MG63 (cell line): ENCODE data around the gene COX6B1. TPM values are rescaled to one million over a fixed set of nuclear protein-coding genes. Genes with fewer than 3 reads are reported as not detected.
"Not testable (repeated sequence)": the region's sequence is repeated elsewhere in the genome, so short reads cannot be mapped to it uniquely, and the experiment has no call there.

ENCODE experiments used
- DNase-seq: peaks from one replicate; pipeline ENCODE4 v3.0.0-alpha.2; 2020
- H3K27me3 ChIP-seq: fragments of 250-450 bp; sonication (Bioruptor Pico); 2 replicates; pipeline ENCODE4 v1.5.1; 2020; ENCODE audit warnings: mild to moderate bottlenecking, moderate library complexity
- H3K36me3 ChIP-seq: fragments of 250-450 bp; sonication (Bioruptor Pico); 2 replicates; pipeline ENCODE4 v1.5.1; 2020; ENCODE audit warnings: mild to moderate bottlenecking, moderate library complexity
- H3K4me3 ChIP-seq: fragments of 250-450 bp; sonication (Bioruptor Pico); 2 replicates; pipeline ENCODE4 v1.5.1; 2020; ENCODE audit warnings: mild to moderate bottlenecking, moderate library complexity
- H3K9me3 ChIP-seq: fragments of 250-450 bp; sonication (Bioruptor Pico); 2 replicates; pipeline ENCODE4 v1.5.1; 2020; ENCODE audit warnings: mild to moderate bottlenecking, moderate library complexity
- total RNA-seq: library from RNA; depleted of rRNA; stranded (reverse); fragments of >200 nt; shearing (Covaris generic); gene quantifications from 2 replicates; pipeline ENCODE4 v1.2.3, GENCODE V29; 2014; ENCODE audit warnings: low replicate concordance; rRNA removed

COX6B1 gene
- total RNA-seq: 377 and 417 TPM in 2 replicates

GRCh38 chr19:35648017-35648961 is at the start of gene COX6B1:
COX6B1 (plus strand) TSS chr19:35648323; CDS start chr19:35651244, 2,921 bp downstream.
- H3K36me3 ChIP-seq: peaks cover 28% of the 10 kb centered on the region
- peak within 1 kb of the TSS; percentile 77 for H3K4me3 ChIP-seq
- no peaks in the 10 kb centered on the region for H3K9me3 ChIP-seq
- DNase-seq: peak; percentile 98
- no peaks in the 10 kb centered on the region for H3K27me3 ChIP-seq

- Histone ChIP-seq H3K36me3 (no peaks in the 10 kb centered on the region), H3K27me3 (no peaks in the 10 kb centered on the region), H3K9me3 (peaks cover 4% of the 10 kb centered on the region), H3K4me3 (no peak overlapping the region)
- no peak for DNase-seq
Observed at GRCh38 chr19:35601971-35602370, 46.2 kb upstream of the COX6B1 start.

GRCh38 chr19:35604436-35604835 is 43.7 kb upstream of the COX6B1 start:
- H3K27me3 ChIP-seq, DNase-seq, H3K36me3 ChIP-seq, H3K4me3 ChIP-seq: not testable (repeated sequence)
- H3K9me3 ChIP-seq: peaks cover 19% of the 10 kb centered on the region

DNA sequence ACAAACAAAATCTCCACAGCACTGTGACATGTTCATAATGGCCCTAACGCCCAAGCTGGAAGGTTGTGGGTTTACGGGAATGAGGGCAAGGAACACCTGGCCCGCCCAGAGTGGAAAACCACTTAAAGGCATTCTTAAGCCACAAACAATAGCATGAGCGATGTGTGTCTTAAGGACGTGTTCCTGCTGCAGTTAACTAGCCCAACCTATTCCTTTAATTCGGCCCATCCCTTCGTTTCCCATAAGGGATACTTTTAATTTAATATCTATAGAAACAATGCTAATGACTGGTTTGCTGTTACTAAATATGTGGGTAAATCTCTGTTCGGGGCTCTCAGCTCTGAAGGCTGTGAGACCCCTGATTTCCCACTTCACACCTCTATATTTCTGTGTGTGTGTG is 41.0 kb upstream of the COX6B1 start:
- H3K27me3 ChIP-seq, H3K36me3 ChIP-seq, DNase-seq, H3K4me3 ChIP-seq: not testable (repeated sequence)
- peaks cover 19% of the 10 kb centered on the region for H3K9me3 ChIP-seq

DNA sequence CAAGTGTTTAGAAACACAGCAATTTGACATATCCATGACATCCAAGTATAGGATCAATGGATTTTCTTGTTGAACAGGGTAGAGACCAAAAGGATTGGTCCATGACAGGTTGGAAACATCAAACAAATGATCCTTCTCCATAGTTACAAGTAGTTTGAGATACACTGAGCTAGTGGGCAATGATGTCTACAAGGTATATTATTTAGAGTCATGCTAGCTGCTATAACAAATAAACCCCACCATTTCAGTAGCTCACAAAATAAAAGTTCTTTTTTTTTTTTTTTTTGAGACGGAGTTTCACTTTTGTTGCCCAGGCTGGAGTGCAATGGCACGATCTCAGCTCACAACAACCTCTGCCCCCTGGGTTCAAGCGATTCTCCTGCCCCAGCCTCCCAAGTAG is 40.5 kb upstream of the COX6B1 start:
- DNase-seq: no peak
- H3K27me3 ChIP-seq: no peaks in the 10 kb centered on the region
- H3K4me3 ChIP-seq: no peak overlapping the region
- H3K9me3 ChIP-seq: peaks cover 19% of the 10 kb centered on the region
- no peaks in the 10 kb centered on the region for H3K36me3 ChIP-seq

DNA sequence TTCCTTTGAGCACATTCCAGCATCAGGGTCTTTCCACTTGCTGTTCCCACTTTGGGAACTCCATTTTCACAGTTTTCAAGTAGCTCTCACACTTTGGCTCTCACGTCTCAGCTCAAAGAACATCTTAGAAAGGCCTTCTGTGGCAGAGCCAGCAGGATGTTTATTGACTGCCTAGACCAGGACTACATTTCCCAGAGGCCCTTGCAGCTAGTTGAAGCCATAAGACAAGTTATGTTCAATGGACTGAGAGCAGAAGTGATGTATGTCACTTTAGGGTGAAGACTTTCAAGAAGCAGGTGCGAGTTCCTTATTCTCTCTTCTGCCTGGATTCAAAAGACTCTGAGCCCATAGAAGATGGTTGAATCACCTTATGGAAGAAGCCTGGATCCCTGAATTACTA is 39.9 kb upstream of the COX6B1 start:
- Histone ChIP-seq H3K9me3 (peaks cover 19% of the 10 kb centered on the region), H3K27me3 (no peaks in the 10 kb centered on the region), H3K36me3 (no peaks in the 10 kb centered on the region), H3K4me3 (no peak overlapping the region)
- DNase-seq: no peak

- no peak for DNase-seq
- no peak overlapping the region for H3K4me3 ChIP-seq
- H3K27me3 ChIP-seq: no peaks in the 10 kb centered on the region
- peaks cover 19% of the 10 kb centered on the region for H3K9me3 ChIP-seq
- H3K36me3 ChIP-seq: peaks cover 7% of the 10 kb centered on the region; the same call in 1 of the 2 replicates
Observed at GRCh38 chr19:35609851-35610353, 38.2 kb upstream of the COX6B1 start.

DNA sequence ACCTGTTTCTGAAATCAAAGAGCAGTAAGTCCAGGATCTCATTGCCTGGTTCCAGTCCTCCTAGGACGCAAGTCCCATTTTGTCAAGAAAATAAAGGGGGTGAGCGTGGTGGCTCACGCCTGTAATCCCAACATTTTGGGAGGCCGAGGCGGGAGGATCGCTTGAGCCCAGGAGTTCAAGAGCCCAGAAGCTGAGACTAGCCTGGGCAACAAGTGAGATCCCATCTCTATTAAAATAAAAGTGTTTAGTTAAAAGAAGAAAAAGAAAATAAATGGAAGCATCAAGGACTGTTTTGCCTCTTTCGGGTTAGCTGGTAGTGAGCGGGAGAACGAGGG is 35.9 kb upstream of the COX6B1 start:
- no peaks in the 10 kb centered on the region for H3K27me3 ChIP-seq
- H3K4me3 ChIP-seq: peak overlapping the region; percentile 66
- no peak for DNase-seq
- peaks cover 10% of the 10 kb centered on the region; the same call in 1 of the 2 replicates for H3K36me3 ChIP-seq
- H3K9me3 ChIP-seq: peaks cover 13% of the 10 kb centered on the region

DNA sequence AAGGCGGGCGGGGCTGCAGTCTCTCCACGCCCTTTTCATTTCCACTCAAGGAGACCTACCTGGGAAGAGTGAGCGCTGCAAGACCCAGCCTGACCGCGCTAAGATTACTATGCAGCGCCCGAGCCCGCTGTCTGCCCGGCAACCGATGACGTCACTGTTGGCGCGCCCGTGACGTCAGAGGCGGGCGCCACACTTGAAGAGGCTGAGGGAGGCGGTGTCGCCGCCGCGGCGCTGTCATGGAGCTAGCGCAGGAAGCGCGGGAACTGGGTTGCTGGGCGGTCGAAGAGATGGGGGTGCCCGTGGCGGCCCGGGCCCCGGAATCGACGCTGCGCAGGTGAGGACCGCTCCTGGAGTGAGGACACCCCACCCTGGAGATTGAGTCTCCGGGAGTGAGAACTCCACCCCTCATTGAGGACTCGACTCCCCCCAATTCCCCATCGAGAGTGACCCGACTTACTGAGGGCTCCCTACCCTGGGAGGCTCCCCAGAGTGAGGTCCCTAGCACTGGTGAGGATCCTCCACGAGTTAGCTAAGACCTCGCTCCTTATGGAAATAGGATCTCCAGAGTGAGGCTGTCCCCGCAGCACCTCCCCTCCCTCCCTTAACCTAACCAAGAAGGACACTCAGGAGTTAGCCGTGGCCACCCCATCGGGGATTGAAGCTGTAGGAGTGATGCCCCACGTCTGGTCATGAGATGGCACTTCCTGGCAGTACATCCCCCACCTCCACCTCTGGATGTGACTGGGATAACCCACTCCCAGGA is 35.4 kb upstream of the COX6B1 start, which contains the start of gene HAUS5:
Gene HAUS5 (plus strand): TSS at position 177 of the 763 bp plus-strand sequence. CDS start 60 bp downstream, at position 237.
- Histone ChIP-seq H3K4me3 (peak within 1 kb of the TSS; percentile 66), H3K9me3 (peaks cover 8% of the 10 kb centered on the region), H3K36me3 (peaks cover 10% of the 10 kb centered on the region; the same call in 1 of the 2 replicates), H3K27me3 (no peaks in the 10 kb centered on the region)
- peak; percentile 93 for DNase-seq

DNA sequence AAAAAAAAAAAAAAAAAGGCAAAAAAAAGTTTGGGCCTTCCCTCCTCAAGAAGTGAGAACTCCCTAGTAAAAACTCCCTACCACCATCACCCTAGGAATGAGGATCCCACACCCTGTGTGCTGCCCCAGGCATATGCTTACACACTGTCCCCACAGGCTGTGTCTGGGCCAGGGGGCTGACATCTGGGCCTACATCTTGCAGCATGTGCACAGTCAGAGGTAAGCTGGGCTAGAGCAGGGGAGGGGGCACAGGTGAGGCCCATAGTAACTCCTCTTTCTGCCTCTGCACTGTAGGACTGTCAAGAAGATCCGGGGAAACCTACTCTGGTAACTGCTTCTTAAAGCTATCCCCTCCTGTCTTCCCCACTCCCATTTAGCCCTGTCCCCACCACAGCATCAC is 34.5 kb upstream of the COX6B1 start:
- Histone ChIP-seq H3K36me3 (peaks cover 10% of the 10 kb centered on the region; the same call in 1 of the 2 replicates), H3K4me3 (no peak overlapping the region), H3K9me3 (peaks cover 1% of the 10 kb centered on the region; the same call in 1 of the 2 replicates), H3K27me3 (no peaks in the 10 kb centered on the region)
- DNase-seq: no peak

DNA sequence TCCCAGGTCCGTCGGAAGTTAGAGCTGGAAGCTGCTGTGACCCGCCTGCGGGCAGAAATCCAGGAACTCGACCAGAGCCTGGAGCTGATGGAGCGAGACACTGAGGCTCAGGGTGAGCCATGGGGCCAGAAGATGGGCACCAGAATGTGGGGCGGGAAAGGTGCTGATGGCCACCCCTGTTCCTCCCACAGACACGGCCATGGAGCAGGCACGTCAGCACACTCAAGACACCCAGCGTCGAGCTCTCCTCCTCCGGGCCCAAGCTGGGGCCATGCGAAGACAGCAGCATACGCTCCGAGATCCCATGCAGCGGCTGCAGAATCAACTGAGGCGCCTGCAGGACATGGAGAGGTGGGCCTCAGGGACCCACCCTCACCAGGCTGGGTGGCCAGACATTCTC is 33.1 kb upstream of the COX6B1 start:
- no peaks in the 10 kb centered on the region for H3K9me3 ChIP-seq
- peaks cover 10% of the 10 kb centered on the region; the same call in 1 of the 2 replicates for H3K36me3 ChIP-seq
- no peaks in the 10 kb centered on the region for H3K27me3 ChIP-seq
- no peak overlapping the region for H3K4me3 ChIP-seq
- no peak for DNase-seq

DNA sequence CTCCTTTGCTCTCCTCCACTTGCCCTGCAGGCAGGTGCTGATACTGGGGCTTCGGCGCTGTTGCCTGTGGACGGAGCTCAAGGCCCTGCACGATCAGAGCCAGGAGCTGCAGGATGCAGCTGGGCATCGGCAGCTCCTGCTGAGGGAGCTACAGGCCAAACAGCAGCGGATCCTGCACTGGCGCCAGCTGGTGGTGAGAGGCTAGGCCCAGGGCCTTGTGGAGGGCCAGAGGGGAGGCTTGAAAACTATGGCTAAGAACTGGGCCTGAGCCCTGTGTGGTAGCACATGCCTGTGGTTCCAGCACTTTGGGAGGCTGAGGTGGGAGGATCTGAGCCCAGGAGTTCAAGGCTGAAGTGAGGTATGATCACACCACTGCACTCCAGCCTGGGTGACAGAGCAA is 29.3 kb upstream of the COX6B1 start:
- H3K27me3 ChIP-seq: no peaks in the 10 kb centered on the region
- DNase-seq: no peak
- no peaks in the 10 kb centered on the region for H3K9me3 ChIP-seq
- no peak overlapping the region for H3K4me3 ChIP-seq
- H3K36me3 ChIP-seq: peaks cover 8% of the 10 kb centered on the region; the same call in 1 of the 2 replicates

DNA sequence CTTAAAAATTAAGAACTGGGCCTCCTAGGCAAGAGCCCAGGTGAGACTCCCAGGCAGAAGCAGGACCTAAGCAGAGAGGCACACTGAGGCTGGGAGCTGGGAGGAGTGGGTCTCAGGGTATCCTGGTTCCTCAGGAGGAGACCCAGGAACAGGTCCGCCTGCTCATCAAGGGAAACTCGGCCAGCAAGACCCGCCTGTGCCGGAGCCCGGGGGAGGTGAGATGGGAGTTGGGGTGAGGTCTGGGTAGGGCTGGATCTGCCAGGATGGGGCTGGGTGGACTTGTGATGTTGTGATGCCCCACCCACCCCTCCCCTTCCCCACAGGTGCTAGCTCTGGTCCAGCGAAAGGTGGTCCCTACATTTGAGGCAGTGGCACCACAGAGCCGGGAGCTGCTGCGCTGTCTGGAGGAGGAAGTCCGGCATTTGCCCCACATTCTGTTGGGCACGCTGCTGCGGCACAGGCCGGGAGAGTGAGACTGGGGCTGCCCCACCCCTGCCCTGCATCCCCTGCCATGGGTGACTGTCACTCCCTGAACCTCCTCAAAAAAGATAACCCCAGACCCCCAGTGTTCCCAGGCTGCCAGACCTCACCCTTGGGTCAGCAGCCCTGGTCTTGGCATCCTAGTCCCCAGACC is 28.7 kb upstream of the COX6B1 start:
- no peak overlapping the region for H3K4me3 ChIP-seq
- no peaks in the 10 kb centered on the region for H3K9me3 ChIP-seq
- DNase-seq: no peak
- peaks cover 3% of the 10 kb centered on the region; the same call in 1 of the 2 replicates for H3K36me3 ChIP-seq
- H3K27me3 ChIP-seq: no peaks in the 10 kb centered on the region

DNA sequence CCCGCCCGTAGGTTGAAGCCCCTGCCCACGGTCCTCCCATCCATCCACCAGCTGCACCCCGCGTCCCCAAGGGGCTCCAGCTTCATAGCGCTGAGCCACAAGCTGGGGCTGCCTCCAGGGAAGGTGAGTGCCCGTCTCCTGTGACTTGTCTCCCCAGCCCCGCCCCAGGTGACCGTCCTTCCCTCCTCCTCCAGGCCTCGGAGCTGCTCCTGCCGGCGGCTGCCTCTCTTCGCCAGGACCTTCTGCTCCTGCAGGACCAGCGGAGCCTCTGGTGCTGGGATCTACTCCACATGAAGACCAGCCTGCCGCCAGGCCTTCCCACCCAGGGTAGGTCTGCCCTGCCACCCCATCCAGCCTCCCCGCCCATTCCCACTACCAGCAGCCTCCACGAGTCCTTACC is 28.1 kb upstream of the COX6B1 start:
- Histone ChIP-seq H3K9me3 (no peaks in the 10 kb centered on the region), H3K36me3 (peaks cover 3% of the 10 kb centered on the region; the same call in 1 of the 2 replicates), H3K27me3 (no peaks in the 10 kb centered on the region), H3K4me3 (no peak overlapping the region)
- no peak for DNase-seq

- no peak for DNase-seq
- Histone ChIP-seq H3K4me3 (no peak overlapping the region), H3K27me3 (no peaks in the 10 kb centered on the region), H3K36me3 (no peaks in the 10 kb centered on the region; the same call in none of the 2 replicates), H3K9me3 (no peaks in the 10 kb centered on the region)
Observed at GRCh38 chr19:35621708-35622107, 26.4 kb upstream of the COX6B1 start.

DNA sequence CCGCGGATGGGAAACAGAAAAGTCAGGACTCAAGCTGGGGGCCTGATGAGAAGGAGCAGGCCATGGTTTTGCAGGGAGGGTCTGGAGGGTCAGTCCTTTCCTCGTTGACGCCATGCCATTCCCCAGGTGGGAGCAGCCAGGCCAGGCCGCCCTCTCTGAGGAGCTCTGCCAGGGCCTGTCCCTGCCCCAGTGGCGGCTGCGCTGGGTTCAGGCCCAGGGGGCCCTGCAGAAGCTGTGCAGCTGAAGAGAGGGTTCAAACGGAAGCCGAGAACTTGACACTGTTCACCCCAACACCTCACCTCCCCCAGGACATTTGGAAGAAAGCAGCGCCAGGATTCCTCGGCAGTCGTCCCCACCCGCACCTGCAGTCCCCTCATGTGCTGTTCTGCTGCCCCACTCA is 25.4 kb upstream of the COX6B1 start:
- Histone ChIP-seq H3K9me3 (no peaks in the 10 kb centered on the region), H3K4me3 (no peak overlapping the region), H3K36me3 (no peaks in the 10 kb centered on the region; the same call in none of the 2 replicates), H3K27me3 (no peaks in the 10 kb centered on the region)
- DNase-seq: no peak
